T-helper 2 cell treated with Interferon-gamma antibody and Interleukin-4, amounts not matched to agents 5 μg/mL and 100 μg/mL, for 36 hours (primary cell): Measurements from ENCODE around the gene SMIM20.
A peak's percentile ranks its signal among the peaks of the same experiment; 100 is the strongest.

Experiments used
- DNase-seq: peaks from one replicate; pipeline ENCODE4 v3.0.0; 2021; ENCODE audit warnings: low spot score
- H3K27ac Mint-ChIP-seq: one replicate; pipeline ENCODE4 v1.8.0; 2021; ENCODE audit warnings: mild to moderate bottlenecking, mixed read lengths
- H3K27me3 Mint-ChIP-seq: one replicate; pipeline ENCODE4 v1.8.0; 2021; ENCODE audit warnings: low read depth, mixed read lengths
- H3K36me3 Mint-ChIP-seq: one replicate; pipeline ENCODE4 v1.8.0; 2021; ENCODE audit warnings: low read depth, mixed read lengths
- H3K4me1 Mint-ChIP-seq: one replicate; pipeline ENCODE4 v1.8.0; 2021; ENCODE audit warnings: low read depth, mixed read lengths
- H3K4me3 Mint-ChIP-seq: one replicate; pipeline ENCODE4 v1.8.0; 2022; ENCODE audit warnings: mild to moderate bottlenecking, moderate library complexity, mixed read lengths
- H3K9me3 Mint-ChIP-seq: one replicate; pipeline ENCODE4 v1.8.0; 2021; ENCODE audit warnings: mixed read lengths

Gene SMIM20

DNA sequence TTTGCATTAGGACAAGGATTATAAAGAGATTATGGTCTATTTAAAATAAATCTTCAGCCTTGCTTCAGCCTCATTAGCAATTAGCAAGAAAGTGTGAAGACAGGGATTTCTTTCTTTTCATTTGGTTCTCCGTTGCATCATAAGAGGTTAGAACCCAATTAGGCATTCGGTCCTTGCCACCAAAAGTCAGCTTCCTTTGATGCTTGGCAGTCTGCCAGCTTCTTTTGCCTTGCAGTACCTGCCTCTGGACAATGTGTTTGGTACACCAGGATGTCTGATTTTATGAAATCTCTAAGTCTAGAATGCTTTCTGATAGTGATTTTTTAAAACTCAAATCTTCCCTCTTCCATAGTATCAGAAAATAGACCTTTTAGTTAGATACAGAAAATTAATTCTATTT lies 12.4 kb downstream of the SMIM20 start:
- Mint-ChIP-seq H3K4me1 (peaks cover 13% of the 10 kb centered on the region), H3K27ac (no peak overlapping the region), H3K9me3 (no peaks in the 10 kb centered on the region), H3K36me3 (peaks cover 3% of the 10 kb centered on the region), H3K4me3 (no peak overlapping the region), H3K27me3 (no peaks in the 10 kb centered on the region)
- DNase-seq, result no peak

DNA sequence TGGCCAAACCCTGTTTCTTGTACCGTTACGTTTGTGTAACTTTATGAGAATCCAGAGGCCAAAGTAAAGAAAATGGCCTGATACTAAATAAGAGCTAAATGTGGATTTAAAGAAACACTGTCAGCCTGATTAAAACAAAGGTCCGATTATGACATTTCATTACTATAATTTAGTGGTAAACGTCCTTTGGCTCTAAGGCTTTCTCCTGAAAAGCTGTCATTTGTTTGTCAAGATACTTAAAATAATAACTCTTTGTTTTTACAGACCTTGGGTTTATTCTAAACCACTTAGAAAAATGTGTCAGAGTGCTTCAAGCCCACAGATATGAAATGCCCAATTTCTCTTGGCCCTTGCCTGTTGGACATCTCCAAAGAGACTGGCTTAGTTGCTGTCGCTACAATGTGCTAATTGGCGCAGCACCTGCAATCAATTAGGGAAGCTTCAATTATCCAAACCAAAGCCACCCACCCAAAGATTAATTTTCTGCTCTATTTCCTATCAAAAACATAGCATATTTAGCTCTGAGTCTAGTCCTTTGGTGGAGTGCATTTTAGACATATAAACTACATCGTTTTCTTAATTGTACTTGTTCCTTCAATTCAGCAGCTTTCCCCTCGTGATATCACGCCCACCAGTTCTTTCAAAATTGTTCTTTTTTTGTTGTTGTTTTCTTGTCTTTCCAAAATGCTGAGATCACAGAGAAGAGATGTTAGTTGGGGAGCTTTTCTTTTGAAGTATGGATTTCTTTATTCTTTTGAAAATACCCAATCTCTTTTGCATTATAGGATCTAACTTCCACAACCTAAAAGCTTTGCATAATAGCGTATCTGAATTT lies 13.6 kb downstream of the SMIM20 start:
- Mint-ChIP-seq H3K4me3 (no peak overlapping the region), H3K4me1 (peaks cover 5% of the 10 kb centered on the region), H3K9me3 (no peaks in the 10 kb centered on the region), H3K27ac (no peak overlapping the region), H3K27me3 (no peaks in the 10 kb centered on the region), H3K36me3 (peaks cover 3% of the 10 kb centered on the region)
- no peak for DNase-seq

DNA sequence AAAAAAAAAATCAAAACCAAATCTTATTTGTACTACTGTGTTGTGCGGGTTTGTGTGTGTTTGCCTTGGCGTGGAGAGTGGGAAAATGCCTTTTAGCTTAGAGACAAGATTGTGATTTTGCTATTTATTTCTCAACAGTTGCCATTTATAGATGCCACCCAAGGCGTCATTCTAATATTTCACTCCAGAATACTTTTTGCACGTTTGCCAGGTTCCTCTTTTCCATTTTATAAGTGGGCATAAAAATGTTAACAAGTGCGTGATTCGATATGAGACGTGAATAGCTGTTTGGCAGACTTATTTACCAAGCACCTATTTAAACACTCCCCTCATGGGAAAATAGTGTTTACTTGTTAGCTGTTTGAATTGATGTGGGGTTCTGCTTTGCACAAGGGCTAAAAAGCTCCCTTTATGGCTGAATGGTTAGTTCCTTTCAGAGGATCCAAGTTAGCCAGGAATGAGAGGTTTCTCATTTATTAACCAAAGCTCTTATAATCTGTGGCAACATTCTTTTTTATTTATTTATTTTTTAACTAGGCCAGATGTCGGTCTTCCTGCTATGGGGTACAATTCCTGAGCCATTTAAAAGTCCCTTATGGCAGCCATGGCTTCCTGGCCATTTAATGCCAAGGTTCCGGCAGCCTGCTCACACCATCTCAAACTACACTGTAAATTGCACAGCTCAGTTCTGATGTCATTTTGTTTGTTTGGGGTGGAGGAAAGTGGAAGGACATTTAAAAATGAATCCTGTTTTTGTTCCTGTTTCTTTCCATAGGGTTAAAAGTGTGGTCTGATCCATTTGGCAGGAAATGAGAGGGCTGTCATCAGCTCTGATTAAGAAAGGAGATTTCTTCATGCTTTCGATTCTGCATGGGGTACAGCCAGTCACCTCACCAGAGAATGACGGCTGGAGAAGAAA lies 14.6 kb downstream of the SMIM20 start:
- Mint-ChIP-seq H3K4me3 (no peak overlapping the region), H3K36me3 (peaks cover 3% of the 10 kb centered on the region), H3K4me1 (peaks cover 5% of the 10 kb centered on the region), H3K27ac (no peak overlapping the region), H3K9me3 (no peaks in the 10 kb centered on the region), H3K27me3 (no peaks in the 10 kb centered on the region)
- DNase-seq, result no peak

DNA sequence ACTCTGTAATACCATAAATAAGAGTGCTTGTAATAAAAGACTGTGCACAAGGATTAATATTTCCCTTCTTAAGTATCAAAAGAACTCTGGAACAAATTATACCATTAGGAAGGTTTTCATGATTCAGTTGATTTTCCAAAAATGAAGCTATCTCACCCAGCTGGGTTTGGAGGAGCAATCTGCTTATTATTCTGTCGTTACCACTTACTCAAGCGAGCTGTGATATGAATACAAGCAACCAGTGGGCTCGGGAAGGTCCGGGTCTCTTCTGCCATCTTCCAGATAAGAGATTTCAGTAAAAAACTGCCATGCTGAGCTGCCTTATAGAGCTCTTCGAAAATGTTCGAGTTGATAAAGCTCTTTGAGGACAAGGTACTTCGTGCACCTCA lies 15.3 kb downstream of the SMIM20 start:
- Mint-ChIP-seq H3K27ac (no peak overlapping the region), H3K27me3 (no peaks in the 10 kb centered on the region), H3K36me3 (peaks cover 3% of the 10 kb centered on the region), H3K4me3 (no peak overlapping the region), H3K4me1 (peaks cover 5% of the 10 kb centered on the region), H3K9me3 (no peaks in the 10 kb centered on the region)
- no peak for DNase-seq

DNA sequence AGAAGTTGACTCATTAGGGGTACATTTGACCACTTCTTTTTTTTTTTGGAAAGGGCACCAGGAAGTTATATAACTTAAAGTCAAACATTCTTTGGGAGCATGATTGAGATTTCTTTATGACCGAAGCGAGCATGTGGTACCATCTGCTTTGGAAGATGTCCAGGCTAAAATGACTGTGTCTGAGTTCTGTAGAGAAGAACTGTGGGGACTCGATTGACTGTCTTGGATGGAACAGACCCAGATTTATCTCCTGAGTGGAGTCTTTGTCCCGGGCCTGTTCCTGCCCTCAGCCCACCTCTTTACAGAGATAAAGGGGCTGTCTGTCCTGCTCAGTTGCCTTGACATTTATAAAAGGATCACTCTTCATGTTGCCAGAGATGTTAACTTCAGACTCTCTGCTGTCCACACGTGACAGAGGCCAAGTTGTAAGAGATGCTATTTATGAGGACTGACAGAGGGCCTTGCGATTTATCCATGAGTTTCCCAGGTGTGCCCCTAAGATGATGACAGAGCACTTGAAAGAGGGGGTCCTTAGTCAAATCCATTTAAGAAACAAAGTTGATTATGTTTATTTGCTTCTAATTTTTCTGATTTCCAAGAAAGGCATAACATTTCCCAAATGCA lies 16.8 kb downstream of the SMIM20 start:
- peaks cover 3% of the 10 kb centered on the region for H3K36me3 Mint-ChIP-seq
- no peak for DNase-seq
- H3K4me1 Mint-ChIP-seq, result peaks cover 5% of the 10 kb centered on the region
- no peaks in the 10 kb centered on the region for H3K27me3 Mint-ChIP-seq
- H3K4me3 Mint-ChIP-seq, result no peak overlapping the region
- H3K9me3 Mint-ChIP-seq, result no peaks in the 10 kb centered on the region
- H3K27ac Mint-ChIP-seq, result no peak overlapping the region

DNA sequence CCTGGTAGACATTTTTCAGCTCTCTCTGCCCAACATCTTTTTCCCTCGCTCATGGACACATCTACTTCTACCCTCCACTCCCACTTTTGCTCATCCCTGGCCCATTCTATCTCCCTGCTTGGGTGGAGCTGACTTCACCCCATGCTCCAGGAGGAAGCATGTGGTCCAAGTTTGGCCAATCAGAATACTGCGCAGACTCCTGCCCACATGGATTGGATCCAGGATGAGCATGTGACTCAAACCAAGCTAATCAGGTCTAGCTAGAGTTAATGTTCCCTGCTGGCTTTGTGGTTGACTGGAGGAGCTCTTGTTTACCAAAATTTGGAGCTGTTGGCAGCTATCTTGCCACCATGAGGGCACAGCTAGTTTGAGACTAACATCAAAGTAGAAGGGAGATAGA lies 22.7 kb downstream of the SMIM20 start:
- no peak overlapping the region for H3K27ac Mint-ChIP-seq
- no peaks in the 10 kb centered on the region for H3K27me3 Mint-ChIP-seq
- peaks cover 13% of the 10 kb centered on the region for H3K9me3 Mint-ChIP-seq
- no peak for DNase-seq
- H3K4me1 Mint-ChIP-seq, result peaks cover 23% of the 10 kb centered on the region
- H3K36me3 Mint-ChIP-seq, result peaks cover 7% of the 10 kb centered on the region
- no peak overlapping the region for H3K4me3 Mint-ChIP-seq

DNA sequence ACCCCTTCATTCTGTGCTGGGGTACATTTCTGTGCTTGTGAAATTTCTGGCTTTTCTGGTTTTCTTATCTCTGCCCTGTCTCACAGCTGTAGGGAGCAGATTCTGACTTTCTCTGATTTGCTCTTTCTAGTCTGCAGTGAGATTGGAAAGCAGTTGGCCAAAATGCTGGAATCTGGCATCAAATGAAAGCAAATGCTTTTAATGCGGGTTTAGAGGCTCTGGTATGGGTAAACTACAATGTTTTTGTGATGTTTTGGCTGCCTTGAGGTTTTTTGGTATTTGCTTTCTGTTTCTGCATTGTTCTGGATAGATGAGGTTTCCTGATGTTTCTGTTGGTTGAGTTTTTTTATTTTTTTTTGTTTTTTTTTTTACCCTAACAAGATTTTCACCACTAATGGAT lies 23.8 kb downstream of the SMIM20 start:
- H3K4me3 Mint-ChIP-seq, result peak overlapping the region; percentile 23
- DNase-seq, result no peak
- H3K27ac Mint-ChIP-seq, result peak overlapping the region; percentile 68
- H3K27me3 Mint-ChIP-seq, result no peaks in the 10 kb centered on the region
- peaks cover 23% of the 10 kb centered on the region for H3K4me1 Mint-ChIP-seq
- peaks cover 7% of the 10 kb centered on the region for H3K36me3 Mint-ChIP-seq
- H3K9me3 Mint-ChIP-seq, result peaks cover 13% of the 10 kb centered on the region

DNA sequence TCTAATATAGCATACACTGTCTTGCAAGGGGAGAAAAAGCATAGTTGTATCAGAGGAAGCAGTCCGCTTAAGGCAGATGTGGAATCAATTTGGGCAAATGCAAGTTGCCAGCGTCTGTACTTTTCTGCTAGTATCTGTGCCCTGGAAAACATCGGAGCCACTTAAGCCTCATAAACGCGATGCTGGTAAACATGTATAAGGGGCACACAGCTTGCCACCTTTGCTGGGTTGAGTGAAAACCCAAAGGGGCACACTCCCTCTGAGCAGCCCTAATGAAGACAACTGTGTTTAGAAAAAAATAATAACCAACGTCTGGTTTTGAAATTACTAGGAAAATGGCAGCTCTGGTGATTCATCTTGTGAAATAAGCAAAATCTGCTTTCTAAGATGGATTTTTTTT lies 24.3 kb downstream of the SMIM20 start:
- Mint-ChIP-seq H3K27me3 (no peaks in the 10 kb centered on the region), H3K9me3 (peaks cover 13% of the 10 kb centered on the region), H3K4me1 (peaks cover 23% of the 10 kb centered on the region), H3K36me3 (peaks cover 7% of the 10 kb centered on the region), H3K4me3 (peak overlapping the region; percentile 23), H3K27ac (peak overlapping the region; percentile 91)
- DNase-seq, result peak; percentile 10

DNA sequence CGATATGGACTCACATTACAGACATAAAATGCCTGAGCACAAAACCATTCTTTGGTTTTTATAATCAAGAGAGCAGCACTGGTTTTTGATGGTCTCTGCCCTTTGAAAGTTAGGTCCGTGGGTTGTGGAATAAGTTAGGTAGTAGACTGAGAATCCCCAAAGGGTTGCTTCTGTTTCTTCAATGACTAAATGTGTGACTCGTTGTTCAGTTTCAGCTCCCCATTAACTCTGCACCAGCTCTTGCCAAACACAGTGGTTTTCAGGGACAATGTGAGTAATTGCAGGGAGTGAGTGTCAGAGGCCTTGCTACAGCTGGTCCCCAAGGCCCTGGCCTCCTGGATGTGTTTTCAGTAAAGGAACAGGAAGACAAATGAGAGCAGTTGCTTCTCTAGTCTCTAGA lies 24.8 kb downstream of the SMIM20 start:
- H3K9me3 Mint-ChIP-seq, result peaks cover 13% of the 10 kb centered on the region
- H3K36me3 Mint-ChIP-seq, result peaks cover 7% of the 10 kb centered on the region
- peaks cover 23% of the 10 kb centered on the region for H3K4me1 Mint-ChIP-seq
- DNase-seq, result peak; percentile 77
- H3K27me3 Mint-ChIP-seq, result no peaks in the 10 kb centered on the region
- peak overlapping the region; percentile 61 for H3K4me3 Mint-ChIP-seq
- H3K27ac Mint-ChIP-seq, result peak overlapping the region; percentile 91

DNA sequence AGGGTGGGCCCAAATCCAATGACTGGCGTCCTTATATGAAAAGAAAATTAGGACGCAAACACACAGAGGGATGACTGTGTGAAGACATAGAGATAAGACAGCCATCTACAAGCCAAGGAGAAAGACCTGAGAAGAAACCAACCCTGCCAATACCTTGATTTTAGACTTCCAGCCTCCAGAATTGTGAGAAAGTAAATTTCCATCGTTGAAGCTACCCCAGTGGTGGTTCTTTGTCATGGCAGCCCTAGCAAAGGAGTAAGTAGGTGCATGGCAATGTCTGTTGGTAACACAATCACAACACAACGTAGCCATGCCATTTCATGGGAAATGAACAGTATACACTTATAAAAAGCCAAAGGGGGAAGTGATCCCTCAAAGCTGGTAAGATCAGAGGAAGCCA lies 25.3 kb downstream of the SMIM20 start:
- Mint-ChIP-seq H3K4me3 (no peak overlapping the region), H3K9me3 (peaks cover 13% of the 10 kb centered on the region), H3K27ac (peak overlapping the region; percentile 91), H3K27me3 (no peaks in the 10 kb centered on the region), H3K4me1 (peaks cover 23% of the 10 kb centered on the region), H3K36me3 (peaks cover 7% of the 10 kb centered on the region)
- no peak for DNase-seq

DNA sequence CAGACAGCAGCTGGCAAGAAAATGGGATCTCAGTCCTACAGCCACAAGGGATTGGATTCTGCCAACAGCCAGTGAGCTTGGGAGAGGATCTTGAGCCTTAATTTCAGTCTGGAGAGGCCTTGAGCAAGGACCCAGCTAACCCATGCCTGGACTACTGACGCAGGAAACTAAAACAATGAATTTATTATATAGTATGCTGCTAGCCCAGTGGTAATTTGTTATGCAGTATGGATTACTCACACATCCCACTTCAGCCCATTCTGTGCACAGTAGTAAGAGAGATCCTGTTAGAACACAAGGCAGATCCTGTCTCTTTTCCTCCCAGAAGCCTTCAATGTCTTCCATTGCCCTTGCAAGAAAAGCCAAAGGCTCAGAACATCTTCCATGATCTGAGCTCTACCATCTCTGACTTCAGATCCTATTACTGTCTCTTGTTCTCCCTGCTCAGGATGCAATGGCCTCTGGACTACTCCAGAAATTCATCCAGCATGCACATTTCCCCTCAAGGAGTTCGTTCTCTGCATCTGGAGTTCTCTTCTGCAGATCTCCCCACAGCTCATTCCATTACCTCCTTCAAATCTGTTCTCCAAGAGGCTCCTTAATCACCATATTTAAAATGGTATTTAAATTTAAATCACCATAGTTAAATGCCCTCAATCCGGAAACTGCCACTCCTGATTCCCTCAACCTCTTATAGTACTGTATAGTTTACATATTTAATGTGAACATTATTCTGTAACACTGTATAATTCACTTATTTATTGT lies 27.6 kb downstream of the SMIM20 start:
- no peak overlapping the region for H3K4me3 Mint-ChIP-seq
- peaks cover 13% of the 10 kb centered on the region for H3K9me3 Mint-ChIP-seq
- peaks cover 7% of the 10 kb centered on the region for H3K36me3 Mint-ChIP-seq
- no peaks in the 10 kb centered on the region for H3K27me3 Mint-ChIP-seq
- DNase-seq, result no peak
- peaks cover 22% of the 10 kb centered on the region for H3K4me1 Mint-ChIP-seq
- H3K27ac Mint-ChIP-seq, result no peak overlapping the region

DNA sequence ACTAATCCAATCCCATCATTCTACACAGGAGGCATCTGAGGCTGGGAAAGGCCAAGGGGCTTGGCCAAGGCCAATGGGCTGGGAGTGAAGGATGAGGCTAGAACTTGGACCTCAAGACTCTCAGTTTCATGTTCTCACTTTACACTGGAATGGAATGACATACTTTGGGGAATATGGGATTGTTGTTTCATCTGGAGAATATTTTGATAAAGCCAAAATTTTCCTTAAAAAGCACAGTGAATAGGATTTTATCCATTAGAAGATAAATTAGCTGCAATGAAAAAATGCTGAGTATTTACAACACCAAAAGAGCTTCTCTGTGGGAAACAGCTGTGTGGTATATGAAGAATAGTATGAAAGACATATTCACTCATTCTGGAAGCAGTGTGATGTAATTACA lies 29.3 kb downstream of the SMIM20 start:
- no peak overlapping the region for H3K27ac Mint-ChIP-seq

DNA sequence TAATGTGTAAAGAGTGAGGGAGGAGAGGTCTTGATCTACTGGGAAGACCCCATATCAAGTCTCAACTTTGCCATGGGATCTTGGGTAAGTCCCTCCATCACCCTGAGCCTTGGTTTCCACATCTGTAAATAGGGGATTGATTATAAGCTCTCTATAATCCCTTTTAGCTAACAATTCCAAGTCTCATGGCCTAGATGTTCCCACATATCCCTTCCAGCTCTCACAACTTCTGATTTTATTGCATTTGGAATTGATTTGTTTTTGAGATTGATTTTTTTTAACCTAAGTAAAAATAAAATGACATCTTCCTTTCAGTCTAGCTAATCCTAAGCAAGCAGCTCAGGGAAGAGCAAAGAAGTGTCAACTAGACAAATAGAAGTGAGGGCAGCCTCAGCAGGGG lies 29.8 kb downstream of the SMIM20 start:
- DNase-seq, result no peak
- Mint-ChIP-seq H3K9me3 (peaks cover 11% of the 10 kb centered on the region), H3K4me3 (no peak overlapping the region), H3K36me3 (peaks cover 6% of the 10 kb centered on the region), H3K4me1 (peaks cover 7% of the 10 kb centered on the region), H3K27me3 (peaks cover 7% of the 10 kb centered on the region), H3K27ac (no peak overlapping the region)

More for the DNA sequence above, 29.3 kb downstream of the SMIM20 start:
- Mint-ChIP-seq H3K4me1 (peaks cover 11% of the 10 kb centered on the region), H3K36me3 (peaks cover 7% of the 10 kb centered on the region), H3K27me3 (peaks cover 4% of the 10 kb centered on the region), H3K9me3 (peaks cover 13% of the 10 kb centered on the region), H3K4me3 (no peak overlapping the region)
- no peak for DNase-seq
